Liver (tissue), 9 donors: ENCODE results near the gene BIRC7. TPM values are rescaled to one million over a fixed set of nuclear protein-coding genes. Genes with fewer than 3 reads are reported as not detected.

Experiments used
- DNase-seq: peaks from one replicate; pipeline ENCODE4 v3.0.0-alpha.2; 2017; ENCODE audit warnings: low spot score
- H3K27ac ChIP-seq, 2 donors: one replicate each; pipeline ENCODE4 v1.7.0; 2013; ENCODE audit warnings: inconsistent platforms in 2 of 2, low read length in 2 of 2, control low read depth in 1 of 2, low read depth in 1 of 2, mild to moderate bottlenecking in 1 of 2
- H3K27me3 ChIP-seq, 4 donors: one replicate each; pipeline versions ENCODE4 v1.6.1 to v1.7.0; 2013; ENCODE audit warnings: low read length in 3 of 4, inconsistent platforms in 1 of 4, mild to moderate bottlenecking in 1 of 4, moderate library complexity in 1 of 4; ENCODE audit not compliant: control insufficient read depth in 4 of 4, insufficient read depth in 4 of 4
- H3K36me3 ChIP-seq, 4 donors: one replicate each; pipeline versions ENCODE4 v1.6.1 to v1.7.0; 2013; ENCODE audit warnings: low read length in 3 of 4, mild to moderate bottlenecking in 3 of 4, low read depth in 1 of 4, moderate library complexity in 1 of 4; ENCODE audit not compliant: control insufficient read depth in 4 of 4, insufficient read depth in 3 of 4
- H3K4me1 ChIP-seq, 4 donors: one replicate each; pipeline versions ENCODE4 v1.6.1 to v1.7.0; 2013; ENCODE audit warnings: low read length in 3 of 4, mild to moderate bottlenecking in 3 of 4, moderate library complexity in 1 of 4; ENCODE audit not compliant: control insufficient read depth in 4 of 4, insufficient read depth in 4 of 4
- H3K4me3 ChIP-seq, 3 donors: one replicate each; pipeline versions ENCODE4 v1.6.1 to v1.7.0; 2013; ENCODE audit warnings: low read length in 3 of 3, control low read depth in 1 of 3, low read depth in 1 of 3, mild to moderate bottlenecking in 1 of 3
- H3K9ac ChIP-seq, 2 donors: one replicate each; pipeline ENCODE4 v1.7.0; 2013; ENCODE audit warnings: low read length in 2 of 2, mild to moderate bottlenecking in 2 of 2, moderate library complexity in 2 of 2, control low read depth in 1 of 2, low read depth in 1 of 2
- H3K9me3 ChIP-seq, 4 donors: one replicate each; pipeline versions ENCODE4 v1.6.1 to v1.7.0; 2013; ENCODE audit warnings: low read length in 3 of 4; ENCODE audit not compliant: control insufficient read depth in 4 of 4
- ATF3 ChIP-seq: IDR thresholded peaks from 2 replicates; pipeline ENCODE4 v1.6.1; 2016; ENCODE audit warnings: antibody characterized with exemption
- EGR1 ChIP-seq, 2 donors: IDR thresholded peaks; 2 replicates each; pipeline ENCODE4 v1.6.1; 2016 to 2018; ENCODE audit warnings: antibody characterized with exemption in 2 of 2, low read depth in 2 of 2
- FOXA1 ChIP-seq: IDR thresholded peaks from 2 replicates; pipeline ENCODE4 v1.6.1; 2016; ENCODE audit warnings: antibody characterized with exemption
- FOXA2 ChIP-seq: IDR thresholded peaks from 2 replicates; pipeline ENCODE4 v1.6.1; 2016; ENCODE audit warnings: antibody characterized with exemption
- GABPA ChIP-seq, 2 donors: IDR thresholded peaks in 1 of 2; conservative IDR thresholded peaks in 1 of 2; 2 replicates each; pipeline ENCODE4 v1.6.1; 2016; ENCODE audit warnings: antibody characterized with exemption in 2 of 2, mild to moderate bottlenecking in 1 of 2, moderate library complexity in 1 of 2
- HNF4A ChIP-seq, 2 donors: conservative IDR thresholded peaks; 2 replicates each; pipeline ENCODE4 v1.6.1; 2016; ENCODE audit warnings: antibody characterized with exemption in 2 of 2, mild to moderate bottlenecking in 2 of 2
- HNF4G ChIP-seq: IDR thresholded peaks from 2 replicates; pipeline ENCODE4 v1.6.1; 2016; ENCODE audit warnings: antibody characterized with exemption
- JUND ChIP-seq, 2 donors: IDR thresholded peaks; 2 replicates each; pipeline ENCODE4 v1.6.1; 2016; ENCODE audit warnings: antibody characterized with exemption in 2 of 2
- MAX ChIP-seq: IDR thresholded peaks from 2 replicates; pipeline ENCODE4 v1.6.1; 2016; ENCODE audit warnings: antibody characterized with exemption
- NR2F2 ChIP-seq: IDR thresholded peaks from 2 replicates; pipeline ENCODE4 v1.6.1; 2016; ENCODE audit warnings: antibody characterized with exemption
- RAD21 ChIP-seq, 2 donors: IDR thresholded peaks; 2 replicates each; pipeline ENCODE4 v1.6.1; 2016; ENCODE audit warnings: antibody characterized with exemption in 2 of 2, mild to moderate bottlenecking in 2 of 2
- RXRA ChIP-seq, 2 donors: IDR thresholded peaks; 2 replicates each; pipeline ENCODE4 v1.6.1; 2017 to 2018; ENCODE audit warnings: antibody characterized with exemption in 2 of 2, mild to moderate bottlenecking in 1 of 2
- SP1 ChIP-seq: IDR thresholded peaks from 2 replicates; pipeline ENCODE4 v1.6.1; 2018; ENCODE audit warnings: antibody characterized with exemption, mild to moderate bottlenecking
- TAF1 ChIP-seq: conservative IDR thresholded peaks from 2 replicates; pipeline ENCODE4 v1.6.1; 2016; ENCODE audit warnings: antibody characterized with exemption, mild to moderate bottlenecking
- YY1 ChIP-seq: IDR thresholded peaks from 2 replicates; pipeline ENCODE4 v1.6.1; 2016; ENCODE audit warnings: antibody characterized with exemption, mild to moderate bottlenecking
- WGBS: extraction: QIAGEN DNeasy Blood & Tissue Kit; methylation state at CpG from one replicate; pipeline ENCODE4 v1.1.7; 2013; 5-methylcytosine and 5-hydroxymethylcytosine counted together
- polyA plus RNA-seq, 2 donors: library from polyadenylated mRNA; stranded (reverse) in 1 of 2; unstranded in 1 of 2; fragments of 200-250 nt in 1 of 2; fragments of >200 nt in 1 of 2; fragmentation: Nextera tagmentation in 1 of 2; extraction: Ambion mirVana in 1 of 2; gene quantifications; one replicate each; pipeline versions ENCODE4 v1.2.1 to v1.2.3, GENCODE V29; 2013 to 2015
- total RNA-seq, 2 donors: library from RNA; depleted of rRNA; stranded (reverse); fragments of >200 nt; gene quantifications; one replicate each; pipeline ENCODE4 v1.2.3, GENCODE V29; 2014
- TF ChIP-seq, protein P1 (sequence below): IDR thresholded peaks from 2 replicates; pipeline ENCODE4 v1.6.1; 2016; ENCODE audit warnings: antibody characterized with exemption
- TF ChIP-seq, protein P2 (sequence below): fragments of 150-350 bp; IDR thresholded peaks from 2 replicates; pipeline ENCODE4 v1.5.1; 2017; ENCODE audit warnings: improper control_type of control experiment, low read depth, low read length; ENCODE audit not compliant: missing input control
- TF ChIP-seq, protein P3 (sequence below): IDR thresholded peaks from 2 replicates; pipeline ENCODE4 v1.6.1; 2016; ENCODE audit warnings: antibody characterized with exemption, mild to moderate bottlenecking
- donor health status: healthy.
- donor health status: healthy.
- donor health status: healthy.
- donor health status: healthy.
- donor health status: healthy.

Gene BIRC7
- total and polyA plus RNA-seq, 4 donors, result 0.23 TPM; not detected in 3

DNA sequence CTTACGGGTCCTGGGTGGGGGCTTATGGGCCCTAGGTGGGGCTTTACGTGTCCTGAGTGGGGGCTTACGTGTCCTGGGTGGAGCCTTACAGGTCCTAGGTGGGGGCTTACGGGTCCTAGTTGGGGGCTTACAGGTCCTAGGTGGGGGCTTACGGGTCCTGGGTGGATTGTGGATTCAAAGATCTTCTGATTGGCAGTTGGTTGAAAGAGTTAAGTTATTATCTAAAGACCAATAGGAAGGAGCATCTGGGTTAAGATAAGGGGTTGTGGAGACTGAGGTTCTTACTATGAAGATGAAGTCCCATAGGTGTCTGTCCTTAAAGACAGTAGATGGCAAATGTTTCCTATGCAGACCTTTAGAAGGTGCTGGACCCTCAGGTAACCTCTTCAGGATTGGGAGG is 8.4 kb upstream of the BIRC7 start:
- Histone ChIP-seq H3K36me3 (no peaks in the 10 kb centered on the region), H3K9ac (no peak overlapping the region), H3K9me3 (no peaks in the 10 kb centered on the region), H3K27ac (no peak overlapping the region), H3K27me3 (peaks cover 0 to 4% (median 2%) of the 10 kb centered on the region in 4 donors), H3K4me1 (peaks cover 0 to 4% (median 1%) of the 10 kb centered on the region in 4 donors), H3K4me3 (no peak overlapping the region)
- no peak for DNase-seq
- WGBS, result 89% methylated on average over 5 of the region's 5 CpGs
- TF ChIP-seq ATF3 (no peak), MAX (no peak), SP1 (no peak), RAD21 (IDR thresholded peaks at IDR 0.05) (no peak), FOXA2 (no peak), FOXA1 (no peak), YY1 (no peak), HNF4A (conservative IDR thresholded peaks at IDR 0.05) (no peak), GABPA (IDR thresholded peaks at IDR 0.05 in 1 of 2, conservative IDR thresholded peaks at IDR 0.05 in 1 of 2) (no peak), EGR1 (IDR thresholded peaks at IDR 0.05; ENCODE audit: low read depth in 2 of 2) (no peak), RXRA (IDR thresholded peaks at IDR 0.05) (no peak), HNF4G (no peak), TAF1 (no peak), JUND (IDR thresholded peaks at IDR 0.05) (no peak), NR2F2 (no peak)
- TF ChIP-seq, protein P1, sequence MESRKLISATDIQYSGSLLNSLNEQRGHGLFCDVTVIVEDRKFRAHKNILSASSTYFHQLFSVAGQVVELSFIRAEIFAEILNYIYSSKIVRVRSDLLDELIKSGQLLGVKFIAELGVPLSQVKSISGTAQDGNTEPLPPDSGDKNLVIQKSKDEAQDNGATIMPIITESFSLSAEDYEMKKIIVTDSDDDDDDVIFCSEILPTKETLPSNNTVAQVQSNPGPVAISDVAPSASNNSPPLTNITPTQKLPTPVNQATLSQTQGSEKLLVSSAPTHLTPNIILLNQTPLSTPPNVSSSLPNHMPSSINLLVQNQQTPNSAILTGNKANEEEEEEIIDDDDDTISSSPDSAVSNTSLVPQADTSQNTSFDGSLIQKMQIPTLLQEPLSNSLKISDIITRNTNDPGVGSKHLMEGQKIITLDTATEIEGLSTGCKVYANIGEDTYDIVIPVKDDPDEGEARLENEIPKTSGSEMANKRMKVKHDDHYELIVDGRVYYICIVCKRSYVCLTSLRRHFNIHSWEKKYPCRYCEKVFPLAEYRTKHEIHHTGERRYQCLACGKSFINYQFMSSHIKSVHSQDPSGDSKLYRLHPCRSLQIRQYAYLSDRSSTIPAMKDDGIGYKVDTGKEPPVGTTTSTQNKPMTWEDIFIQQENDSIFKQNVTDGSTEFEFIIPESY, result no peak
- TF ChIP-seq, protein P2, sequence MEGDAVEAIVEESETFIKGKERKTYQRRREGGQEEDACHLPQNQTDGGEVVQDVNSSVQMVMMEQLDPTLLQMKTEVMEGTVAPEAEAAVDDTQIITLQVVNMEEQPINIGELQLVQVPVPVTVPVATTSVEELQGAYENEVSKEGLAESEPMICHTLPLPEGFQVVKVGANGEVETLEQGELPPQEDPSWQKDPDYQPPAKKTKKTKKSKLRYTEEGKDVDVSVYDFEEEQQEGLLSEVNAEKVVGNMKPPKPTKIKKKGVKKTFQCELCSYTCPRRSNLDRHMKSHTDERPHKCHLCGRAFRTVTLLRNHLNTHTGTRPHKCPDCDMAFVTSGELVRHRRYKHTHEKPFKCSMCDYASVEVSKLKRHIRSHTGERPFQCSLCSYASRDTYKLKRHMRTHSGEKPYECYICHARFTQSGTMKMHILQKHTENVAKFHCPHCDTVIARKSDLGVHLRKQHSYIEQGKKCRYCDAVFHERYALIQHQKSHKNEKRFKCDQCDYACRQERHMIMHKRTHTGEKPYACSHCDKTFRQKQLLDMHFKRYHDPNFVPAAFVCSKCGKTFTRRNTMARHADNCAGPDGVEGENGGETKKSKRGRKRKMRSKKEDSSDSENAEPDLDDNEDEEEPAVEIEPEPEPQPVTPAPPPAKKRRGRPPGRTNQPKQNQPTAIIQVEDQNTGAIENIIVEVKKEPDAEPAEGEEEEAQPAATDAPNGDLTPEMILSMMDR, result no peak
- TF ChIP-seq, protein P3, sequence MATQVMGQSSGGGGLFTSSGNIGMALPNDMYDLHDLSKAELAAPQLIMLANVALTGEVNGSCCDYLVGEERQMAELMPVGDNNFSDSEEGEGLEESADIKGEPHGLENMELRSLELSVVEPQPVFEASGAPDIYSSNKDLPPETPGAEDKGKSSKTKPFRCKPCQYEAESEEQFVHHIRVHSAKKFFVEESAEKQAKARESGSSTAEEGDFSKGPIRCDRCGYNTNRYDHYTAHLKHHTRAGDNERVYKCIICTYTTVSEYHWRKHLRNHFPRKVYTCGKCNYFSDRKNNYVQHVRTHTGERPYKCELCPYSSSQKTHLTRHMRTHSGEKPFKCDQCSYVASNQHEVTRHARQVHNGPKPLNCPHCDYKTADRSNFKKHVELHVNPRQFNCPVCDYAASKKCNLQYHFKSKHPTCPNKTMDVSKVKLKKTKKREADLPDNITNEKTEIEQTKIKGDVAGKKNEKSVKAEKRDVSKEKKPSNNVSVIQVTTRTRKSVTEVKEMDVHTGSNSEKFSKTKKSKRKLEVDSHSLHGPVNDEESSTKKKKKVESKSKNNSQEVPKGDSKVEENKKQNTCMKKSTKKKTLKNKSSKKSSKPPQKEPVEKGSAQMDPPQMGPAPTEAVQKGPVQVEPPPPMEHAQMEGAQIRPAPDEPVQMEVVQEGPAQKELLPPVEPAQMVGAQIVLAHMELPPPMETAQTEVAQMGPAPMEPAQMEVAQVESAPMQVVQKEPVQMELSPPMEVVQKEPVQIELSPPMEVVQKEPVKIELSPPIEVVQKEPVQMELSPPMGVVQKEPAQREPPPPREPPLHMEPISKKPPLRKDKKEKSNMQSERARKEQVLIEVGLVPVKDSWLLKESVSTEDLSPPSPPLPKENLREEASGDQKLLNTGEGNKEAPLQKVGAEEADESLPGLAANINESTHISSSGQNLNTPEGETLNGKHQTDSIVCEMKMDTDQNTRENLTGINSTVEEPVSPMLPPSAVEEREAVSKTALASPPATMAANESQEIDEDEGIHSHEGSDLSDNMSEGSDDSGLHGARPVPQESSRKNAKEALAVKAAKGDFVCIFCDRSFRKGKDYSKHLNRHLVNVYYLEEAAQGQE, result no peak
